GM12878 (cell line): ENCODE data around the gene FZD2. TPM values are rescaled to one million over a fixed set of nuclear protein-coding genes. Genes with fewer than 3 reads are reported as not detected.

Source experiments
- ATAC-seq: fragments of 200-7000 bp; cut with Tn5 transposase; 3 replicates; pipeline ENCODE4 v1.9.1; 2020; ENCODE audit warnings: mild to moderate bottlenecking, moderate library complexity
- BruUV-seq: library from RNA; stranded (reverse); fragments of 400-500 nt; replicated peaks from 2 replicates; lab custom pipeline; 2021; lab: Mats Ljungman, UMichigan
- CTCF ChIA-PET: fragments of 300-600 bp; sonication (Branson Sonifier 250); formaldehyde crosslinking; extraction: SDS; loops from one replicate; lab custom pipeline; 2021; ENCODE audit warnings: inconsistent platforms; lab: Yijun Ruan, JAX
- POLR2A ChIA-PET: fragments of 350-600 bp; formaldehyde crosslinking; extraction: SDS; loops from one replicate; lab custom pipeline; 2021; ENCODE audit warnings: inconsistent platforms; lab: Charles Lee
- RAD21 ChIA-PET: fragments of 300-600 bp; sonication (Branson Sonifier 250); formaldehyde crosslinking; loops from one replicate; lab custom pipeline; 2023; ENCODE audit warnings: antibody characterized with exemption; ENCODE audit not compliant: unreplicated experiment; lab: Charles Lee
- SMC1A ChIA-PET: fragments of 300-600 bp; sonication (Branson Sonifier 250); formaldehyde crosslinking; loops from one replicate; lab custom pipeline; 2023; ENCODE audit not compliant: unreplicated experiment, uncharacterized antibody; lab: Charles Lee
- DNase-seq: peaks from one replicate; pipeline ENCODE4 v3.0.0-alpha.2; 2011; ENCODE audit warnings: low read depth, low spot score
- FAIRE-seq: peaks from 3 replicates; lab custom pipeline; 2011; peaks lifted over from hg19 to GRCh38; lab: Jason Lieb, UNC
- H2AFZ ChIP-seq: 2 replicates; pipeline ENCODE4 v1.6.0; 2011; ENCODE audit warnings: low read depth, low read length, control low read depth; ENCODE audit not compliant: control insufficient read depth
- H3K27ac ChIP-seq: 2 replicates; pipeline ENCODE4 v1.5.1; 2011; ENCODE audit warnings: control low read depth; ENCODE audit not compliant: control insufficient read depth, insufficient read depth
- H3K27me3 ChIP-seq, 2 experiments: replicated peaks in 1 of 2; 2 replicates each; pipeline versions ENCODE4 v1.6.0 to v1.6.1; 2011; ENCODE audit warnings: low read length in 1 of 2; ENCODE audit not compliant: control insufficient read depth in 2 of 2, insufficient read depth in 2 of 2
- H3K36me3 ChIP-seq, 2 experiments: 2 replicates each; pipeline ENCODE4 v1.5.1; 2011; ENCODE audit warnings: low read length in 1 of 2; ENCODE audit not compliant: control insufficient read depth in 2 of 2, insufficient read depth in 2 of 2
- H3K4me1 ChIP-seq: 2 replicates; pipeline ENCODE4 v1.6.1; 2011; ENCODE audit warnings: mild to moderate bottlenecking, low read length, moderate library complexity, mixed read lengths; ENCODE audit not compliant: control insufficient read depth, insufficient read depth
- H3K4me2 ChIP-seq: 2 replicates; pipeline ENCODE4 v1.6.0; 2011; ENCODE audit warnings: control low read depth; ENCODE audit not compliant: control insufficient read depth, insufficient read depth
- H3K4me3 ChIP-seq: fragments of 200-600 bp; sonication (generic); 2 replicates; pipeline ENCODE4 v1.5.1; 2016
- H3K79me2 ChIP-seq: 2 replicates; pipeline ENCODE4 v1.6.0; 2011; ENCODE audit warnings: low read length; ENCODE audit not compliant: control insufficient read depth, insufficient read depth
- H3K9ac ChIP-seq: 2 replicates; pipeline ENCODE4 v1.8.0; 2011; ENCODE audit warnings: low read length, control low read depth, mixed read lengths; ENCODE audit not compliant: control insufficient read depth, insufficient read depth
- H3K9me3 ChIP-seq: replicated peaks from 3 replicates; pipeline ENCODE4 v1.5.1; 2011; ENCODE audit warnings: mild to moderate bottlenecking, low read length; ENCODE audit not compliant: control insufficient read depth, insufficient read depth
- H4K20me1 ChIP-seq: 2 replicates; pipeline ENCODE4 v1.6.0; 2011; ENCODE audit not compliant: control insufficient read depth, insufficient read depth
- E2F4 ChIP-seq: IDR thresholded peaks from 2 replicates; pipeline ENCODE4 v1.6.1; 2012; ENCODE audit warnings: low read depth, low read length, improper control_type of control experiment
- FOS ChIP-seq: IDR thresholded peaks from 3 replicates; pipeline ENCODE4 v1.6.1; 2011; ENCODE audit warnings: borderline replicate concordance; ENCODE audit not compliant: insufficient read length; ENCODE audit errors: extremely low read depth
- KAT2A ChIP-seq: conservative IDR thresholded peaks from 2 replicates; pipeline ENCODE4 v1.6.1; 2011; ENCODE audit warnings: low read depth, low read length; ENCODE audit not compliant: control insufficient read depth
- RAD21 ChIP-seq: IDR thresholded peaks from 2 replicates; pipeline ENCODE4 v1.6.1; 2011; ENCODE audit warnings: mild to moderate bottlenecking, low read depth, low read length, moderate library complexity; ENCODE audit not compliant: insufficient read depth
- REST ChIP-seq: IDR thresholded peaks from 2 replicates; pipeline ENCODE4 v1.6.1; 2012; ENCODE audit warnings: mild to moderate bottlenecking, low read depth, low read length
- SKIL ChIP-seq: fragments of 450-650 bp; IDR thresholded peaks from 2 replicates; pipeline ENCODE4 v1.6.1; 2017; ENCODE audit warnings: mild to moderate bottlenecking, low read depth, inconsistent platforms; ENCODE audit not compliant: poor library complexity, severe bottlenecking
- SUZ12 ChIP-seq: fragments of 200-600 bp; sonication (generic); IDR thresholded peaks from one replicate; pipeline ENCODE4 v1.6.1; 2018; ENCODE audit warnings: antibody characterized with exemption, mild to moderate bottlenecking; ENCODE audit not compliant: unreplicated experiment
- ZBTB11 ChIP-seq: fragments of 450-650 bp; formaldehyde crosslinking; IDR thresholded peaks from 2 replicates; pipeline ENCODE4 v1.5.0; 2022; ENCODE audit warnings: mild to moderate bottlenecking, missing genetic modification characterization
- ZNF207 ChIP-seq: fragments of 450-650 bp; IDR thresholded peaks from 2 replicates; pipeline ENCODE4 v1.6.1; 2014; ENCODE audit warnings: antibody characterized with exemption, mild to moderate bottlenecking, borderline replicate concordance
- WGBS: methylation state at CpG from one replicate; pipeline ENCODE4 v1.1.6; 2016; ENCODE audit warnings: low lambda C conversion rate; ENCODE audit not compliant: insufficient replicate concordance, insufficient coverage; ENCODE audit errors: missing lambda C conversion rate; 5-methylcytosine and 5-hydroxymethylcytosine counted together
- in situ Hi-C: fragments of 300-500 bp; cut with MboI; formaldehyde crosslinking; loops from 9 replicates; pipeline ENCODE4 v1.14.3; 2018; ENCODE audit warnings: mixed read lengths
- intact Hi-C: fragments of 100-400 bp; cut with micrococcal nuclease; formaldehyde crosslinking; loops from one replicate; pipeline ENCODE4 v1.14.2; 2022; ENCODE audit not compliant: unreplicated experiment
- polyA plus RNA-seq, 11 experiments: library from polyadenylated mRNA; depleted of rRNA in 4 of 11; unstranded in 6 of 11; stranded (reverse) in 5 of 11; fragments of >200 nt; fragmentation: Nextera tagmentation in 4 of 11; fragmentation: Illumina TruSeq in 1 of 11; extraction: Ambion mirVana in 4 of 11; extraction: Trizol in 1 of 11; gene quantifications; 1 replicate in 1 of 11; 2 replicates in 10 of 11; pipeline versions ENCODE4 v1.2.1 to v1.2.3, GENCODE V29; 2011 to 2016; ENCODE audit warnings: inconsistent platforms in 2 of 11, missing spikeins in 2 of 11, low read depth in 1 of 11
- total RNA-seq, 4 experiments: library from RNA; depleted of rRNA in 3 of 4; stranded (reverse); fragments of >200 nt in 3 of 4; fragmentation: Illumina TruSeq in 1 of 4; extraction: Trizol in 1 of 4; gene quantifications; 2 replicates each; pipeline versions ENCODE4 v1.2.1 to v1.2.3, GENCODE V29; 2013 to 2021

FZD2 gene
- total and polyA plus RNA-seq, 10 of the 15 experiments (the other 5 are each of a cell fraction or from before 2014, with no cell fraction given), result 0.09 to 4.2 (median 0.63) TPM; not detected in 1

GRCh38 chr17:44518032-44518431, 39.3 kb upstream of the FZD2 start:
- CTCF ChIA-PET, result interaction anchor here (0.6 to 0.7 kb wide), 2 partner anchors 57 to 900 kb away, joined by 3 read pairs; no protein-coding TSS in a partner anchor
- Histone ChIP-seq H4K20me1 (no peaks in the 10 kb centered on the region), H3K4me3 (no peak overlapping the region), H3K27me3 (no peaks in the 10 kb centered on the region), H3K9ac (no peak overlapping the region), H3K4me2 (no peak overlapping the region), H3K27ac (no peak overlapping the region), H3K9me3 (no peaks in the 10 kb centered on the region), H2AFZ (no peak overlapping the region), H3K79me2 (no peaks in the 10 kb centered on the region), H3K36me3 (no peaks in the 10 kb centered on the region), H3K4me1 (no peaks in the 10 kb centered on the region)
- TF ChIP-seq E2F4 (no peak), REST (no peak), SUZ12 (no peak), ZNF207 (no peak), RAD21 (no peak), FOS (no peak), KAT2A (no peak), SKIL (no peak), ZBTB11 (no peak)
- intact Hi-C loops, result no loop called here
- no TSS peak for BruUV-seq
- ATAC-seq (no peak), FAIRE-seq (no peak), DNase-seq (no peak)
- SMC1A ChIA-PET, result no interaction called here
- RAD21 ChIA-PET, result no interaction called here
- POLR2A ChIA-PET, result interaction anchor here (0.7 kb wide), 1 partner anchor 14 kb away, joined by 3 read pairs; no protein-coding TSS in a partner anchor
- in situ Hi-C loops, result loop anchor here (25.0 kb wide), 1 partner anchor 306 kb away; the partner anchor contains the start of gene UBTF
- 31% methylated on average over 3 of the region's 3 CpGs for WGBS
